Liver (tissue), 3 donors: ENCODE measurements around the gene CASZ1.

Experiments used
- EGR1 ChIP-seq, 2 donors: IDR thresholded peaks; 2 replicates each; pipeline ENCODE4 v1.6.1; 2016 to 2018; ENCODE audit warnings: antibody characterized with exemption in 2 of 2, low read depth in 2 of 2
- FOXA1 ChIP-seq: IDR thresholded peaks from 2 replicates; pipeline ENCODE4 v1.6.1; 2016; ENCODE audit warnings: antibody characterized with exemption
- GABPA ChIP-seq, 2 donors: IDR thresholded peaks in 1 of 2; conservative IDR thresholded peaks in 1 of 2; 2 replicates each; pipeline ENCODE4 v1.6.1; 2016; ENCODE audit warnings: antibody characterized with exemption in 2 of 2, mild to moderate bottlenecking in 1 of 2, moderate library complexity in 1 of 2
- HNF4A ChIP-seq, 2 donors: conservative IDR thresholded peaks; 2 replicates each; pipeline ENCODE4 v1.6.1; 2016; ENCODE audit warnings: antibody characterized with exemption in 2 of 2, mild to moderate bottlenecking in 2 of 2
- JUND ChIP-seq, 2 donors: IDR thresholded peaks; 2 replicates each; pipeline ENCODE4 v1.6.1; 2016; ENCODE audit warnings: antibody characterized with exemption in 2 of 2
- NR2F2 ChIP-seq: IDR thresholded peaks from 2 replicates; pipeline ENCODE4 v1.6.1; 2016; ENCODE audit warnings: antibody characterized with exemption
- RAD21 ChIP-seq, 2 donors: IDR thresholded peaks; 2 replicates each; pipeline ENCODE4 v1.6.1; 2016; ENCODE audit warnings: antibody characterized with exemption in 2 of 2, mild to moderate bottlenecking in 2 of 2
- SP1 ChIP-seq: IDR thresholded peaks from 2 replicates; pipeline ENCODE4 v1.6.1; 2018; ENCODE audit warnings: antibody characterized with exemption, mild to moderate bottlenecking
- TAF1 ChIP-seq: conservative IDR thresholded peaks from 2 replicates; pipeline ENCODE4 v1.6.1; 2016; ENCODE audit warnings: antibody characterized with exemption, mild to moderate bottlenecking
- YY1 ChIP-seq: IDR thresholded peaks from 2 replicates; pipeline ENCODE4 v1.6.1; 2016; ENCODE audit warnings: antibody characterized with exemption, mild to moderate bottlenecking
- TF ChIP-seq, protein P1 (sequence below): fragments of 150-350 bp; IDR thresholded peaks from 2 replicates; pipeline ENCODE4 v1.5.1; 2017; ENCODE audit warnings: improper control_type of control experiment, low read depth, low read length; ENCODE audit not compliant: missing input control
- TF ChIP-seq, protein P2 (sequence below): IDR thresholded peaks from 2 replicates; pipeline ENCODE4 v1.6.1; 2016; ENCODE audit warnings: antibody characterized with exemption
- TF ChIP-seq, protein P3 (sequence below): IDR thresholded peaks from 2 replicates; pipeline ENCODE4 v1.6.1; 2016; ENCODE audit warnings: antibody characterized with exemption, mild to moderate bottlenecking
- donor health status: healthy.
- donor health status: healthy.

DNA sequence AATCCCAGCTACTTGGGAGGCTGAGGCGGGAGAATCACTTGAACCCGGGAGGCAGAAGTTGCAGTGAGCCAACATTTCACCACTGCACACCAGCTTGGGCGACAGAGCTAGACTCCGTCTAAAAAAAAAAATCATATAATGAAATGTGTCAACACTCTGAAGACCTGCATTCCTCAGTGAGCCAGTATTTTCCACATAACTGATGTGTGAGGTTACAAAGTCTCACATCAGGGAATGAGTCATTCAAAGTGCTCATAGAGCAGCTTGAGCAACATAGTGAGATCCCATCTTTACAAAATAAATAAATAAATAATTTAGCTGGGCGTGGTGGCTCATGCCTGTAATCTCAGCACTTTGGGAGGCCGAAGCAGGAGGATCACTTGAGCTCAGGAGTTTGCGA, 65.5 kb downstream of the CASZ1 start:
- TF ChIP-seq YY1 (no peak), RAD21 (IDR thresholded peaks at IDR 0.05) (no peak), GABPA (IDR thresholded peaks at IDR 0.05 in 1 of 2, conservative IDR thresholded peaks at IDR 0.05 in 1 of 2) (no peak), FOXA1 (no peak), EGR1 (IDR thresholded peaks at IDR 0.05; ENCODE audit: low read depth in 2 of 2) (no peak), JUND (IDR thresholded peaks at IDR 0.05) (no peak), SP1 (no peak), TAF1 (no peak), NR2F2 (no peak), HNF4A (conservative IDR thresholded peaks at IDR 0.05) (no peak)
- TF ChIP-seq, protein P1, sequence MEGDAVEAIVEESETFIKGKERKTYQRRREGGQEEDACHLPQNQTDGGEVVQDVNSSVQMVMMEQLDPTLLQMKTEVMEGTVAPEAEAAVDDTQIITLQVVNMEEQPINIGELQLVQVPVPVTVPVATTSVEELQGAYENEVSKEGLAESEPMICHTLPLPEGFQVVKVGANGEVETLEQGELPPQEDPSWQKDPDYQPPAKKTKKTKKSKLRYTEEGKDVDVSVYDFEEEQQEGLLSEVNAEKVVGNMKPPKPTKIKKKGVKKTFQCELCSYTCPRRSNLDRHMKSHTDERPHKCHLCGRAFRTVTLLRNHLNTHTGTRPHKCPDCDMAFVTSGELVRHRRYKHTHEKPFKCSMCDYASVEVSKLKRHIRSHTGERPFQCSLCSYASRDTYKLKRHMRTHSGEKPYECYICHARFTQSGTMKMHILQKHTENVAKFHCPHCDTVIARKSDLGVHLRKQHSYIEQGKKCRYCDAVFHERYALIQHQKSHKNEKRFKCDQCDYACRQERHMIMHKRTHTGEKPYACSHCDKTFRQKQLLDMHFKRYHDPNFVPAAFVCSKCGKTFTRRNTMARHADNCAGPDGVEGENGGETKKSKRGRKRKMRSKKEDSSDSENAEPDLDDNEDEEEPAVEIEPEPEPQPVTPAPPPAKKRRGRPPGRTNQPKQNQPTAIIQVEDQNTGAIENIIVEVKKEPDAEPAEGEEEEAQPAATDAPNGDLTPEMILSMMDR = no peak
- TF ChIP-seq, protein P2, sequence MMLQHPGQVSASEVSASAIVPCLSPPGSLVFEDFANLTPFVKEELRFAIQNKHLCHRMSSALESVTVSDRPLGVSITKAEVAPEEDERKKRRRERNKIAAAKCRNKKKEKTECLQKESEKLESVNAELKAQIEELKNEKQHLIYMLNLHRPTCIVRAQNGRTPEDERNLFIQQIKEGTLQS = no peak
- TF ChIP-seq, protein P3, sequence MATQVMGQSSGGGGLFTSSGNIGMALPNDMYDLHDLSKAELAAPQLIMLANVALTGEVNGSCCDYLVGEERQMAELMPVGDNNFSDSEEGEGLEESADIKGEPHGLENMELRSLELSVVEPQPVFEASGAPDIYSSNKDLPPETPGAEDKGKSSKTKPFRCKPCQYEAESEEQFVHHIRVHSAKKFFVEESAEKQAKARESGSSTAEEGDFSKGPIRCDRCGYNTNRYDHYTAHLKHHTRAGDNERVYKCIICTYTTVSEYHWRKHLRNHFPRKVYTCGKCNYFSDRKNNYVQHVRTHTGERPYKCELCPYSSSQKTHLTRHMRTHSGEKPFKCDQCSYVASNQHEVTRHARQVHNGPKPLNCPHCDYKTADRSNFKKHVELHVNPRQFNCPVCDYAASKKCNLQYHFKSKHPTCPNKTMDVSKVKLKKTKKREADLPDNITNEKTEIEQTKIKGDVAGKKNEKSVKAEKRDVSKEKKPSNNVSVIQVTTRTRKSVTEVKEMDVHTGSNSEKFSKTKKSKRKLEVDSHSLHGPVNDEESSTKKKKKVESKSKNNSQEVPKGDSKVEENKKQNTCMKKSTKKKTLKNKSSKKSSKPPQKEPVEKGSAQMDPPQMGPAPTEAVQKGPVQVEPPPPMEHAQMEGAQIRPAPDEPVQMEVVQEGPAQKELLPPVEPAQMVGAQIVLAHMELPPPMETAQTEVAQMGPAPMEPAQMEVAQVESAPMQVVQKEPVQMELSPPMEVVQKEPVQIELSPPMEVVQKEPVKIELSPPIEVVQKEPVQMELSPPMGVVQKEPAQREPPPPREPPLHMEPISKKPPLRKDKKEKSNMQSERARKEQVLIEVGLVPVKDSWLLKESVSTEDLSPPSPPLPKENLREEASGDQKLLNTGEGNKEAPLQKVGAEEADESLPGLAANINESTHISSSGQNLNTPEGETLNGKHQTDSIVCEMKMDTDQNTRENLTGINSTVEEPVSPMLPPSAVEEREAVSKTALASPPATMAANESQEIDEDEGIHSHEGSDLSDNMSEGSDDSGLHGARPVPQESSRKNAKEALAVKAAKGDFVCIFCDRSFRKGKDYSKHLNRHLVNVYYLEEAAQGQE = no peak
